Stimulated activated CD4-positive, alpha-beta T cell treated with anti-CD3 and anti-CD28 coated beads, Interleukin-1b, Interleukin-23, amount 100 ng/mL, for 1 hour (primary cell): ENCODE results near the gene ZNF423.

Experiments used
- DNase-seq, 2 donors: peaks; one replicate each; pipeline ENCODE4 v3.0.0-alpha.2; 2020; ENCODE audit warnings: low read depth in 2 of 2

The ZNF423 gene

GRCh38 chr16:49726155-49726554 lies 129.8 kb downstream of the ZNF423 start:
- DNase-seq = no peak

- DNase-seq = no peak
Measured at GRCh38 chr16:49725651-49726050, 130.3 kb downstream of the ZNF423 start.

- no peak for DNase-seq
Measured at GRCh38 chr16:49724774-49725173, 131.1 kb downstream of the ZNF423 start.

GRCh38 chr16:49723310-49723709 lies 132.6 kb downstream of the ZNF423 start:
- no peak for DNase-seq

GRCh38 chr16:49720225-49720624 lies 135.7 kb downstream of the ZNF423 start:
- DNase-seq = no peak

GRCh38 chr16:49717689-49718088 lies 138.2 kb downstream of the ZNF423 start:
- DNase-seq = no peak

- no peak for DNase-seq
Measured at GRCh38 chr16:49716339-49716934, 139.5 kb downstream of the ZNF423 start.

- DNase-seq = no peak
Measured at GRCh38 chr16:49713770-49714169, 142.1 kb downstream of the ZNF423 start.

- no peak for DNase-seq
Measured at GRCh38 chr16:49712542-49712941, 143.4 kb downstream of the ZNF423 start.

- DNase-seq = no peak
Measured at GRCh38 chr16:49712106-49712505, 143.8 kb downstream of the ZNF423 start.

GRCh38 chr16:49709057-49709456 lies 146.9 kb downstream of the ZNF423 start:
- no peak for DNase-seq

GRCh38 chr16:49708491-49708890 lies 147.4 kb downstream of the ZNF423 start:
- DNase-seq = no peak

- DNase-seq = no peak
Measured at GRCh38 chr16:49706620-49707355, 149.1 kb downstream of the ZNF423 start.

GRCh38 chr16:49704586-49705155 lies 151.2 kb downstream of the ZNF423 start:
- DNase-seq = no peak

- no peak for DNase-seq
Measured at GRCh38 chr16:49703483-49703882, 152.4 kb downstream of the ZNF423 start.

GRCh38 chr16:49701789-49702494 lies 154.0 kb downstream of the ZNF423 start:
- no peak for DNase-seq

- DNase-seq = no peak
Measured at GRCh38 chr16:49701065-49701685, 154.7 kb downstream of the ZNF423 start.

- no peak for DNase-seq
Measured at GRCh38 chr16:49700251-49701064, 155.5 kb downstream of the ZNF423 start.

- DNase-seq = no peak
Measured at GRCh38 chr16:49699841-49700175, 156.1 kb downstream of the ZNF423 start.

GRCh38 chr16:49698931-49699840 lies 156.7 kb downstream of the ZNF423 start:
- DNase-seq = no peak
